Subcutaneous adipose tissue (tissue), 4 donors: ENCODE measurements around the gene PRRT1. TPM values are rescaled to one million over a fixed set of nuclear protein-coding genes. Genes with fewer than 3 reads are reported as not detected.

Experiments used
- CTCF ChIP-seq: fragments of 450-650 bp; IDR thresholded peaks from one replicate; pipeline ENCODE4 v1.5.1; 2016; ENCODE audit warnings: low read depth, mild to moderate bottlenecking, control low read depth, antibody characterized with exemption, moderate library complexity
- total RNA-seq, 4 donors: library from RNA; depleted of rRNA; stranded (reverse); fragments of >200 nt; gene quantifications; one replicate each; pipeline ENCODE4 v1.1.0, GENCODE V29; 2016

The PRRT1 gene
- total RNA-seq: 1 to 10 TPM in 1 of 4 donors, under 1 TPM in 2, not detected in 1; 0.34 to 1.3 (median 0.57) TPM

DNA sequence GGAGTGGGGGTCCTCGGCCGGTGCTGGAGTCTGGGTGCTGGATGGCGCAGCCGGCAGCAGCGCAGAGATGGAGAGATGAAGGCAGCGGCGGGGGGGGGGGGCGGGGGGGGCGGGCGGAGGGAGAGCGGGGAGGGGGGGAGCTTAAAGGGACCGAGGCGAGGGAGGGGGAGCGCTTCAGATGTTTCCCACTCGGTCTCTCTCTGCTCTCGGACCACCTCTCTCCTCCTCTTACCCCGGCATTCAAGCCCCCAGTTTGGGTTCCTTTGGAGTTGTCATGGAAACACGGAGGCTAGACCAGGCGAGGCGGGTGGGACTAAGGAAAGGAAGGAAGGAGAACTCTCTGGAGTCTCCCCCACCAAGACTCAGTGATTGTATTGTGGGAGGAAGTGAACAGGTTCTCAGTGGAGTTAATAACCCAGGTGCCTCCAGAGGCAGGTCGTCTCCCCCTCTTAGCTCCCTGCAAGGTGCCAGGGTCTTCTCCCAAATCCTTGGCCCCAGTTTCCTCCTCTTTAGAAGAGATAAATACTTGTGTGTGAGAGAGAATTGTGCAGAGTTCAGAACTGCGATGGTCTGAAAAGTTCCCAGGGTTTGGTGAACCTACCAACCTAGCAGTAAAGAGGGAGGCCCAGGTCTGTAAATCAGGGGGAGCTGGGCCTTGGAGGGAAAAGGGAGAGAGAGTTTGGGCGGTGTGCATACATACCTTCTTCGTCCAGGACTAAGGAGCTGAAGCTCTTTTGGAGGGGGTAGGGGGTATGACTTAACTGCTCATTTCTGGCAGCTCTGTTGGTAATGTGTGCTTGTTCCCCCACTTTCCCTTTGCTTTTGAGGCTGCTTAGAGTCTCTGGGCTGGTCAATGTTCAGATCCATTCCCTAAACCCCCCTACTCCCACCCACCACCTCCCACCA is at the start of gene PRRT1:
Gene PRRT1 (minus strand): TSS at position 77 of the 906 bp plus-strand sequence. CDS start 112 bp downstream, outside the sequence.
- TF ChIP-seq CTCF: no peak

DNA sequence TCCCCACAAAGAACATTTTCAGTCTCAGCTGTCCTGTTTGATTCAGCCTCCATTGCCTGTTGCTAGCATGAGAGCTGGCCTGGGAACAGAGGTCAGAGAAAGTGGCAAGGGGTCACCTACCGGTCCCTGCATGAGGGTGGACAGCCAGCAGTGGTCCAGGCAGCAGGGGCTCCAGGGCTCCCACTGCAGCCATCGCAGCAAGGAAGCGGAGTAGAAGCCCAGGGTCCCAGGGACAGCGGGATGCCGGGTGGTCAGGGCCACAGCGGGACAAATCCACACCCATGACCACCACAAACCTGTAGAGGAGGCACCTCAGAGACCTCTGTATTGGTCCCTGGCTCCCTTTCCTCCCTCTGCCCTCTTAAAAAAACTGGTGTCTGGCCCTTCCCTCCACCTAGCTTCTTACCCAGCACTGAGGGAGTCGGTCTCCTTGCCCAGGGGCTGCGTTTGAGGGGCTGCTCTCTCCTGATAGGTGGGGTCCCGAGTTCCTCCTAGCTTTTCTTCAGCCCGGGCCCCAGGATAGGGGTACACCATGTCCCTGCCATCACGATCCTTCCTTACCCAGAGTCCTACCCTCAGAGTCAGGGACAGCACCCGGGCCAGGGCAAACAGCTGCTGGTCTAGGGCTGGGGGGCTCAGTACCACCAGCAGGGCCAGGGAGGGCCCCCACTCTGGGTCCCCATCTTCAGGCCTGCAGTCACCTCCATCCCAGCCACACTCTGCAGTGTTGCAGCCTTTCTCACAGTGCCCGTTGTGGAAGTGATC is 49.2 kb upstream of the PRRT1 start:
- no peak for TF ChIP-seq CTCF

- no peak for TF ChIP-seq CTCF
Measured at GRCh38 chr6:32198866-32199265, 47.1 kb upstream of the PRRT1 start.

DNA sequence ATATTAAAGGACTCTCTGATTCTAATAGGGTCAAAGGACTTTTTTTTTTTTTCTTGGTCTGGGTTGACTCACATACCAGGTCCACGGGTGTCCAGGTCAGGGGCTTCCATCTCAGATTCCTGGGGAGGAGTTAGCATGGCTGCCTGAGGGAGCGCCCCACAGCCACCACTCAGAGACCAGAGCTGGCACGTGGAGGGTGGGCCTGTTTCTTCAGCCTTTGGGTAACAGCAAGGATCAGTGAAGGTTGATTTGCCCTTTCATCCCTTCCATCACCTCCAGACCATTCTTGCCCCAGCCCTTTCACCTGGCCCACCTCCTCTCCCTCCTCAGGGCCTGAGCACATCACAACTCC is 46.6 kb upstream of the PRRT1 start:
- TF ChIP-seq CTCF: no peak

DNA sequence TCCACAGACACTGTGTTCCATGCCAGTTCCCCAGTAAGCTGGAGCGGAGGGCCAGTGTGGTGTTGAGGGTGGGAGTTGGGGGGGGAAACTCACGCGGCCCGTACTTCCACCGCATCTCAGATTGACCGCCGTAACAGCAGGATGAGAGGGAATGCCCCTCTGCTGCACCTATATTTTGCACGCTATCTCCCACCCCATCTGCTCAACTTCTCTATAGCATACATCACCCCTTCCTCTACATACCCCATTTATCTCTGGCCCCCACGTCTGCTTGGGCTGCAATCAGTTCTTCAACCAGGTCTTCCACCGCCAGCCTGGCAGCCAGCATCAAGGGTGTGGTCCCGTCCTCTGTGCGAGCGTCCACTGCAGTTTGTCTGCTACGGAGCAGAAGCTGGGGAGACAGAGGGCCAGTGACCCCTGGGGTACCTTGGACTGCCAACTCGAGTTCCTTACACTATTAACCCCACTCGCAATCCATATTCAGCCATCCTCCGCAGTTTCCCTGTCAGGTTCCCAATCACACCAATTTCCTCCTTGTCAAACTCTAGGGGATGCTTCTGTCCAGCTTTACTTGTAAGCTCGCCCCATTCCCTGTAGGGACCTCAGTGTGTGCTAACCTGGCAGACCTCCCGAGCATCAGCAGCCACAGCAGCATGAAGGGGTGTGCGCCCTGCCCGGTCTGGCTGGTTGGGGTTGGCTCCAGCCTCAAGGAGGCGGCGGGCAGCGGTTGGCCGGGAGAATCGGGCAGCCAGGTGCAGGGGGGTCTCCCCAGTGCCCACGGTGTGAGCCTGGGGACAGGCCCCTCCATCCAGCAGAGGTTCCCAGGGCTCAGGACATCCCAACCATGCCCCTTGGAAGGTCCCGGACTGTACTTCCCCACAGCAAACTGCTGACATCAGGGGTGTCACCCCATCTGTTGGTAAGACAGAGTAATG is 45.2 kb upstream of the PRRT1 start:
- no peak for TF ChIP-seq CTCF

- TF ChIP-seq CTCF: no peak
Measured at GRCh38 chr6:32195902-32196681, 44.4 kb upstream of the PRRT1 start.
